GM18870 (cell line): ENCODE measurements around the gene CCNI.
"Not testable (repeated sequence)": the region's sequence is repeated elsewhere in the genome, so short reads cannot be mapped to it uniquely, and the experiment has no call there.

Source experiments
- ATAC-seq: cut with Tn5 transposase; IDR thresholded peaks from one replicate; pipeline ENCODE4 v1.9.1; 2021; ENCODE audit warnings: moderate library complexity; ENCODE audit not compliant: unreplicated experiment

The CCNI gene

GRCh38 chr4:77075869-77076799 lies at the start of gene CCNI:
TSS of gene CCNI (minus strand) at chr4:77075989. CDS start at chr4:77066362, 9,627 bp downstream.
- peak; percentile 53 for ATAC-seq

- no peak for ATAC-seq
These were observed 48.8 kb upstream of the CCNI start for GRCh38 chr4:77124576-77124975.

- no peak for ATAC-seq
These were observed 47.6 kb upstream of the CCNI start for GRCh38 chr4:77123411-77123810.

GRCh38 chr4:77122656-77123055 lies 46.9 kb upstream of the CCNI start:
- no peak for ATAC-seq

GRCh38 chr4:77121736-77122240 lies 46.0 kb upstream of the CCNI start:
- no peak for ATAC-seq

- no peak for ATAC-seq
These were observed 45.2 kb upstream of the CCNI start for GRCh38 chr4:77120886-77121508.

- ATAC-seq: no peak
These were observed 41.9 kb upstream of the CCNI start for GRCh38 chr4:77117721-77118120.

GRCh38 chr4:77113069-77113468 lies 37.3 kb upstream of the CCNI start:
- no peak for ATAC-seq

GRCh38 chr4:77110730-77111129 lies 34.9 kb upstream of the CCNI start:
- no peak for ATAC-seq

- ATAC-seq: no peak
These were observed 29.2 kb upstream of the CCNI start for GRCh38 chr4:77104791-77105540.

GRCh38 chr4:77104388-77104787 lies 28.6 kb upstream of the CCNI start:
- no peak for ATAC-seq

- ATAC-seq: no peak
These were observed 24.4 kb upstream of the CCNI start for GRCh38 chr4:77100234-77100633.

- ATAC-seq: no peak
These were observed 21.8 kb upstream of the CCNI start for GRCh38 chr4:77097611-77098010.

- ATAC-seq: peak; percentile 99
These were observed 19.5 kb upstream of the CCNI start for GRCh38 chr4:77095101-77095821.

GRCh38 chr4:77094496-77094895 lies 18.7 kb upstream of the CCNI start:
- no peak for ATAC-seq

GRCh38 chr4:77093401-77093800 lies 17.6 kb upstream of the CCNI start:
- ATAC-seq: no peak

GRCh38 chr4:77092975-77093374 lies 17.2 kb upstream of the CCNI start:
- ATAC-seq: no peak

GRCh38 chr4:77089866-77090265 lies 14.1 kb upstream of the CCNI start:
- no peak for ATAC-seq

- ATAC-seq: not testable (repeated sequence)
These were observed 11.2 kb upstream of the CCNI start for GRCh38 chr4:77087027-77087426.

GRCh38 chr4:77084019-77084639 lies 8.3 kb upstream of the CCNI start:
- ATAC-seq: no peak
